Dorsolateral prefrontal cortex (tissue), 118 donors: ENCODE data around the gene PKIB. TPM values are rescaled to one million over a fixed set of nuclear protein-coding genes. Genes with fewer than 3 reads are reported as not detected.

Experiments
- total RNA-seq, 120 experiments: library from RNA; stranded (reverse); gene quantifications; one replicate each; pipeline versions ENCODE4 v1.2.3 to v1.2.4, GENCODE V29; 2022

PKIB gene
- total RNA-seq, 120 experiments from 2014 or later, result 1.0 to 8.9 (median 4.3) TPM

Other genes with a start within 250 kb of the PKIB start
- gene HSF2, start 210.8 kb upstream of the PKIB start, total RNA-seq, result 10 to 100 TPM; 12.1 to 34.9 (median 23.0) TPM
- 100 to 1,000 TPM; 227 to 682 (median 537) TPM for gene SERINC1, start 138.6 kb upstream of the PKIB start, total RNA-seq
- gene FABP7, start 169.3 kb downstream of the PKIB start, total RNA-seq, result 100 to 1,000 TPM in 1 of 120 experiments, 10 to 100 TPM in 119; 16.1 to 118 (median 41.8) TPM
- 10 to 100 TPM in 15 of 120 experiments, 1 to 10 TPM in 105; 2.8 to 12.6 (median 8.1) TPM for gene SMPDL3A, start 178.9 kb downstream of the PKIB start, total RNA-seq